ENCODE measurements around the gene MED15. TPM values are rescaled to one million over a fixed set of nuclear protein-coding genes. Genes with fewer than 3 reads are reported as not detected.

Gene MED15
- total and polyA plus RNA-seq, 2 of the 4 experiments (the other 2 are of a cell fraction): 19.0 to 68.8 TPM

- TF ChIP-seq MAZ (IDR thresholded peaks at IDR 0.05; ENCODE audit: borderline replicate concordance, low read depth, low read length) (peak; percentile 36), CTCF (conservative IDR thresholded peaks at IDR 0.05; ENCODE audit: low read depth, low read length) (no peak)
Observed at GRCh38 chr22:20507253-20508066, at the start of gene MED15 (continued).

All from IMR-90 (cell line).